ENCODE measurements around the gene CYP2J2. TPM values are rescaled to one million over a fixed set of nuclear protein-coding genes. Genes with fewer than 3 reads are reported as not detected.

The CYP2J2 gene
- polyA plus RNA-seq, 2 of the 4 experiments (the other 2 are of a cell fraction), result 0.09 to 0.13 TPM

GRCh38 chr1:59972216-59972927, 45.8 kb upstream of the CYP2J2 start:
- WGBS (ENCODE audit: missing lambda C conversion rate), result 62% methylated on average over 20 of the region's 20 CpGs
- ATAC-seq (no peak), DNase-seq (ENCODE audit: low read depth in 1 of 2, low spot score in 1 of 2) (no peak), FAIRE-seq (no peak)
- Histone ChIP-seq H3K4me2 (no peak overlapping the region), H3K27ac (no peak overlapping the region), H3K9me3 (no peaks in the 10 kb centered on the region), H3K4me3 (no peak overlapping the region), H3K4me1 (no peaks in the 10 kb centered on the region)
- POLR2A ChIA-PET, result no interaction called here
- CTCF ChIA-PET, result interaction anchor here (1.0 to 2.5 kb wide), 8 partner anchors 8 to 1077 kb away, joined by 3 to 23 read pairs (median 4); no protein-coding TSS in a partner anchor
- TF ChIP-seq ZSCAN20 (CRISPR knock-in tag; IDR thresholded peaks at IDR 0.05) (no peak), MAX (IDR thresholded peaks at IDR 0.05) (no peak), JUN (IDR thresholded peaks at IDR 0.05) (no peak), E2F6 (IDR thresholded peaks at IDR 0.05; ENCODE audit: borderline replicate concordance, low read depth) (no peak), HDAC2 (IDR thresholded peaks at IDR 0.05) (no peak), BHLHE40 (IDR thresholded peaks at IDR 0.05; ENCODE audit: low read depth, low read length) (no peak), USF2 (IDR thresholded peaks at IDR 0.05) (no peak), HOXB5 (CRISPR knock-in tag; IDR thresholded peaks at IDR 0.05) (no peak), HOXA7 (CRISPR knock-in tag; IDR thresholded peaks at IDR 0.05) (no peak), HEYL (CRISPR knock-in tag; IDR thresholded peaks at IDR 0.05) (no peak), MYC (IDR thresholded peaks at IDR 0.05; ENCODE audit: borderline replicate concordance, low read length) (no peak), FOXS1 (CRISPR knock-in tag; IDR thresholded peaks at IDR 0.05) (no peak), POLR2A (IDR thresholded peaks at IDR 0.05; ENCODE audit: low read length) (no peak)

GRCh38 chr1:59971464-59971911, 44.9 kb upstream of the CYP2J2 start:
- Histone ChIP-seq H3K9me3 (no peaks in the 10 kb centered on the region), H3K4me3 (no peak overlapping the region), H3K27ac (no peak overlapping the region), H3K4me1 (no peaks in the 10 kb centered on the region), H3K4me2 (peak overlapping the region; percentile 68)
- peak; percentile 93 to 99 for ATAC-seq
- ChIA-PET CTCF (interaction anchor here (0.6 to 2.5 kb wide), 18 partner anchors 8 to 1086 kb away, joined by 3 to 23 read pairs (median 4); no protein-coding TSS in a partner anchor), POLR2A (no interaction called here)
- WGBS (ENCODE audit: missing lambda C conversion rate), result 2% methylated on average over 19 of the region's 19 CpGs
- peak; percentile 42 to 44 for DNase-seq (ENCODE audit: low read depth in 1 of 2, low spot score in 1 of 2)
- FAIRE-seq, result peak; percentile 28
- no peak for TF ChIP-seq EHF (CRISPR knock-in tag; IDR thresholded peaks at IDR 0.05)
- TF ChIP-seq HDAC2 (IDR thresholded peaks at IDR 0.05), result no peak
- no peak for TF ChIP-seq MAFK (IDR thresholded peaks at IDR 0.05; ENCODE audit: partially characterized antibody)
- no peak for TF ChIP-seq JUN (IDR thresholded peaks at IDR 0.05)
- no peak for TF ChIP-seq PBX3 (IDR thresholded peaks at IDR 0.05)
- TF ChIP-seq RARB (CRISPR knock-in tag; IDR thresholded peaks at IDR 0.05), result no peak
- TF ChIP-seq ZC3H11A (IDR thresholded peaks at IDR 0.05), result no peak
- TF ChIP-seq HMGXB4 (CRISPR knock-in tag; IDR thresholded peaks at IDR 0.05; ENCODE audit: borderline replicate concordance), result no peak
- no peak for TF ChIP-seq REST (IDR thresholded peaks at IDR 0.05)
- peak; percentile 75 to 76 for TF ChIP-seq RAD21 (conservative IDR thresholded peaks at IDR 0.05 in 1 of 2, IDR thresholded peaks at IDR 0.05 in 1 of 2)
- TF ChIP-seq SMC3 (IDR thresholded peaks at IDR 0.05), result peak; percentile 35; the same call in 1 of the 3 replicates
- TF ChIP-seq JUNB (IDR thresholded peaks at IDR 0.05), result no peak
- no peak for TF ChIP-seq MAX (IDR thresholded peaks at IDR 0.05)
- no peak for TF ChIP-seq KDM5A (IDR thresholded peaks at IDR 0.05)
- no peak for TF ChIP-seq RNF2 (IDR thresholded peaks at IDR 0.05; ENCODE audit: borderline replicate concordance, low read depth)
- no peak for TF ChIP-seq BHLHE40 (IDR thresholded peaks at IDR 0.05; ENCODE audit: low read depth, low read length)
- no peak for TF ChIP-seq MYC (IDR thresholded peaks at IDR 0.05; ENCODE audit: borderline replicate concordance, low read length)
- peak; percentile 68 for TF ChIP-seq CTCF (IDR thresholded peaks at IDR 0.05)
